Duodenal mucosa (tissue), 2 donors: Measurements from ENCODE around the gene ITCH.
"Not testable (repeated sequence)": the region's sequence is repeated elsewhere in the genome, so short reads cannot be mapped to it uniquely, and the experiment has no call there.

ENCODE experiments used
- H3K27ac ChIP-seq: one replicate; pipeline ENCODE4 v1.7.0; 2013; ENCODE audit warnings: low read depth, low read length
- H3K27me3 ChIP-seq, 2 donors: one replicate each; pipeline ENCODE4 v1.7.0; 2013; ENCODE audit warnings: low read length in 2 of 2, control low read depth in 1 of 2; ENCODE audit not compliant: insufficient read depth in 2 of 2, control insufficient read depth in 1 of 2
- H3K36me3 ChIP-seq, 2 donors: one replicate each; pipeline ENCODE4 v1.7.0; 2013; ENCODE audit warnings: low read length in 2 of 2, control low read depth in 1 of 2; ENCODE audit not compliant: insufficient read depth in 2 of 2, control insufficient read depth in 1 of 2
- H3K4me1 ChIP-seq, 2 donors: one replicate each; pipeline ENCODE4 v1.7.0; 2013; ENCODE audit warnings: low read length in 2 of 2, control low read depth in 1 of 2; ENCODE audit not compliant: insufficient read depth in 2 of 2, control insufficient read depth in 1 of 2
- H3K4me3 ChIP-seq, 2 donors: one replicate each; pipeline ENCODE4 v1.7.0; 2013; ENCODE audit warnings: low read length in 2 of 2, low read depth in 1 of 2
- H3K9ac ChIP-seq, 2 donors: one replicate each; pipeline ENCODE4 v1.7.0; 2013; ENCODE audit warnings: low read length in 2 of 2, low read depth in 1 of 2
- H3K9me3 ChIP-seq, 2 donors: one replicate each; pipeline ENCODE4 v1.7.0; 2013; ENCODE audit warnings: low read length in 2 of 2, control low read depth in 1 of 2; ENCODE audit not compliant: control insufficient read depth in 1 of 2

Gene ITCH

DNA sequence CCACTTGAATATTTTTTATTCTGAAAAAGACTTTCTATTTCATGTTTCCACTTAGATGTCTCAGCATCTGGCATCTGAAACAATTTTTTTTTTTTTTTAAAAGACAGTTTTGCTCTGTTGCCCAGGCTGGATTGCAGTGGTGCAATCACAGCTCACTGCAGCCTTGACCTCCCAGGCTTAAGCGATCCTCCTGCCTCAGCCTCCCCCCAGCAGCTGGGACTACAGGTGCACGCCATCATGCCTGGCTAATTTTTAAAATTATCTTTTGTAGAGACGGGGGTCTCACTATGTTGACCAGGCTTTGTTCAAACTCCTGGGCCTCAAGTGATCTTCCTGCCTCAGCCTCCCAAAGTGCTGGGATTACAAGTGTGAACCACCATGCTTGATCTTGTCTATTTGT lies 42.9 kb downstream of the ITCH start:
- H3K27me3 ChIP-seq, H3K27ac ChIP-seq, H3K9me3 ChIP-seq, H3K9ac ChIP-seq, H3K4me3 ChIP-seq: not testable (repeated sequence)
- peaks cover 5 to 12% of the 10 kb centered on the region in 2 donors for H3K4me1 ChIP-seq
- peaks cover 0 to 11% of the 10 kb centered on the region in 2 donors for H3K36me3 ChIP-seq

GRCh38 chr20:34407962-34408474 lies 44.9 kb downstream of the ITCH start:
- H3K36me3 ChIP-seq: peaks cover 0 to 13% of the 10 kb centered on the region in 2 donors
- no peak overlapping the region for H3K4me3 ChIP-seq
- peaks cover 10 to 11% of the 10 kb centered on the region in 2 donors for H3K4me1 ChIP-seq
- no peak overlapping the region for H3K9ac ChIP-seq
- H3K9me3 ChIP-seq: no peaks in the 10 kb centered on the region
- no peak overlapping the region for H3K27ac ChIP-seq
- no peaks in the 10 kb centered on the region for H3K27me3 ChIP-seq

DNA sequence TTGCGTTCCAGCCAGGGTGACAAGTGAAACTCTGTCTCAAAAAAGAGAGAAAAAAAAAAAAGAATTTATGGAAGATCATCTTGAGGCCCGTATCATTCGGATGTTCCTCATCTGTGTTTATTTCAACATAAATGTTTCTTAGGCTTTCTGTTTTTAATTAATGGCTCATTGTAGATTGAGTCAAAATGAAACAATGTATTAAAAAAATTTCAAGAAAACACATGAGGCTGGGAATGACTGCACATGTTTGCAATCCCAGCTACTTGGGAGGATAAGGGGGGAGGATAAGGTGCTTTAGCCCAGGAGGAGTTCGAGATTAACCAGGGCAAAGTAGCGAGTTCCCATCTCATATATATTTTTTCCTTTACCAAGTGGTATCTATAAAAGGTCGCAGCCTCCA lies 47.3 kb downstream of the ITCH start:
- no peak overlapping the region for H3K4me3 ChIP-seq
- H3K27me3 ChIP-seq: no peaks in the 10 kb centered on the region
- H3K9ac ChIP-seq: no peak overlapping the region
- H3K36me3 ChIP-seq: peaks cover 0 to 27% of the 10 kb centered on the region in 2 donors
- peaks cover 5 to 10% of the 10 kb centered on the region in 2 donors for H3K4me1 ChIP-seq
- H3K27ac ChIP-seq: no peak overlapping the region
- no peaks in the 10 kb centered on the region for H3K9me3 ChIP-seq

- H3K36me3 ChIP-seq: peaks cover 0 to 30% of the 10 kb centered on the region in 2 donors
Observed at GRCh38 chr20:34412453-34412852, 49.4 kb downstream of the ITCH start.

GRCh38 chr20:34414525-34414924 lies 51.5 kb downstream of the ITCH start:
- H3K4me3 ChIP-seq, H3K9me3 ChIP-seq, H3K27ac ChIP-seq, H3K27me3 ChIP-seq, H3K4me1 ChIP-seq, H3K9ac ChIP-seq: not testable (repeated sequence)
- H3K36me3 ChIP-seq: peaks cover 0 to 31% of the 10 kb centered on the region in 2 donors

More at GRCh38 chr20:34412453-34412852, 49.4 kb downstream of the ITCH start:
- no peak overlapping the region for H3K27ac ChIP-seq
- H3K4me3 ChIP-seq: no peak overlapping the region
- no peaks in the 10 kb centered on the region for H3K9me3 ChIP-seq
- H3K27me3 ChIP-seq: no peaks in the 10 kb centered on the region
- H3K9ac ChIP-seq: no peak overlapping the region
- peaks cover 5 to 6% of the 10 kb centered on the region in 2 donors for H3K4me1 ChIP-seq

DNA sequence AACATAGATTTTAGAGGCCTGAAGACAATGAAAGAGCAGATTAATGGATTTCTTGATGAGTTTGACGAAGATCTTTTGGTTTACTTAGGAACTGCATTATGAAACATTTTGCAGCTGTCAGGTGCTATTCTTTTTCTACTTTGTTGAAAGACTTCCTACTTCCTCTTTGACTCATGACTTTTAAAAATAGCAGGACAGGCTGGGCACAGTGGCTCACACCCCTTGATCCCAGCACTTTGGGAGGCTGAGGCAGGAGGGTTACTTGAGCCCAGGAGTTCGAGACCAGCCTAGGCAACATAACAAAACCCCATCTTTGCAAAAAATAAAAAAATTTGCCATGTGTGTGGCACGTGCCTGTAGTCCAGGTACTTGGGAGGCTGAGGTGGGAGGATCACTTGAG lies 52.0 kb downstream of the ITCH start:
- Histone ChIP-seq H3K4me3 (no peak overlapping the region), H3K27ac (no peak overlapping the region), H3K9me3 (no peaks in the 10 kb centered on the region), H3K4me1 (peaks cover 5 to 6% of the 10 kb centered on the region in 2 donors), H3K36me3 (peaks cover 0 to 34% of the 10 kb centered on the region in 2 donors), H3K27me3 (no peaks in the 10 kb centered on the region), H3K9ac (no peak overlapping the region)

- H3K9me3 ChIP-seq: no peaks in the 10 kb centered on the region
- peaks cover 13 to 33% of the 10 kb centered on the region in 2 donors for H3K36me3 ChIP-seq
Observed at GRCh38 chr20:34420146-34420545, 57.1 kb downstream of the ITCH start.

DNA sequence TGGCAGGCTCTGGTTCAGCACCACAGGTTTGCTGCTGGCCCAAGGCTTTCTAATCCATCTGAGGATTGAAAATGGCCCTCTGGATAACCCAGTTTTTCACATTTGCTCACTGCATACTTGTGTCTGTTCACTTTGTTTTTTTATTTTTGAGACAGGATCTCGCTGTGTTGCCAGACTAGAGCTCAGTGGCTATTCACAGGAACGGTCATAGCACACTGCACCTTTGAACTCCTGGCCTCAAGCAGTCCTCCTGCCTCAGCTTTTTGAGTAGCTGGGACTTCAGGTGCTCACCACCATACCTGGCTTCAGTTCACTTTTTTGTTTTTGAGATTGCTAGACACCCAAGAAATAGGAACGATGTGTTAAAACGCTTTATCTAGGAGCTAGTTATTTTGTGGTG lies 57.9 kb downstream of the ITCH start:
- no peak overlapping the region for H3K27ac ChIP-seq
- no peaks in the 10 kb centered on the region for H3K27me3 ChIP-seq
- no peaks in the 10 kb centered on the region for H3K9me3 ChIP-seq
- no peaks in the 10 kb centered on the region for H3K4me1 ChIP-seq
- no peak overlapping the region for H3K4me3 ChIP-seq
- H3K9ac ChIP-seq: no peak overlapping the region
- peaks cover 13 to 36% of the 10 kb centered on the region in 2 donors for H3K36me3 ChIP-seq

More at GRCh38 chr20:34420146-34420545, 57.1 kb downstream of the ITCH start:
- no peaks in the 10 kb centered on the region for H3K4me1 ChIP-seq
- H3K4me3 ChIP-seq: no peak overlapping the region
- no peak overlapping the region for H3K9ac ChIP-seq
- H3K27ac ChIP-seq: no peak overlapping the region
- H3K27me3 ChIP-seq: no peaks in the 10 kb centered on the region

- H3K36me3 ChIP-seq: peaks cover 16 to 42% of the 10 kb centered on the region in 2 donors
- H3K4me3 ChIP-seq: no peak overlapping the region
- no peaks in the 10 kb centered on the region for H3K4me1 ChIP-seq
- H3K9ac ChIP-seq: no peak overlapping the region
- H3K27me3 ChIP-seq: no peaks in the 10 kb centered on the region
- no peak overlapping the region for H3K27ac ChIP-seq
- no peaks in the 10 kb centered on the region for H3K9me3 ChIP-seq
Observed at GRCh38 chr20:34421766-34422466, 58.8 kb downstream of the ITCH start.

DNA sequence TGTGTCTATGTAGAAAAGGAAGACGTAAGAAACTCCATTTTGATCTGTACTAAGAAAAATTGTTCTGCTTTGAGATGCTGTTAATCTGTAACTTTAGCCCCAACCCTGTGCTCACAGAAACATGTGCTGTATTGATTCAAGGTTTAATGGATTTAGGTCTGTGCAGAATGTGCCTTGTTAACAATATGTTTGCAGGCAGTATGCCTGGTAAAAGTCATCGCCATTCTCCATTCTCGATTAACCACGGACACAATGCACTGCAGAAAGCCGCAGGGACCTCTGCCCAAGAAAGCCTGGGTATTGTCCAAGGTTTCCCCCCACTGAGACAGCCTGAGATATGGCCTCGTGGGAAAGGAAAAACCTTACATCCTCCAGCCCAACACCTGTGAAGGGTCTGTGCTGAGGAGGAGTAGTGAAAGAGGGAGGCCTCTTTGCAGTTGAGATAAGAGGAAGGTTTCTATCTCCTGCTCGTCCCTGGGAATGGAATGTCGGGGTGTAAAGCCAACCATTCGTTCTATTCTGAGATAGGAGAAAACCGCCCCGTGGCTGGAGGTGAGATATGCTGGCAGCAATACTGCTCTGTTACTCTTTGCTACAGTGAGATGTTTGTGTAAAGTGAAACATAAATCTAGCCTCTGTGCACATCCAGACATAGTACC lies 62.1 kb downstream of the ITCH start:
- H3K9me3 ChIP-seq, H3K9ac ChIP-seq, H3K4me1 ChIP-seq, H3K27ac ChIP-seq, H3K27me3 ChIP-seq, H3K4me3 ChIP-seq: not testable (repeated sequence)
- peaks cover 20 to 40% of the 10 kb centered on the region in 2 donors for H3K36me3 ChIP-seq
